OCI-LY7 (cell line): ENCODE data around the gene SMG6. TPM values are rescaled to one million over a fixed set of nuclear protein-coding genes. Genes with fewer than 3 reads are reported as not detected.

ENCODE experiments used
- BruUV-seq: library from RNA; stranded (reverse); fragments of 400-500 nt; replicated peaks from 2 replicates; lab custom pipeline; 2021; lab: Mats Ljungman, UMichigan
- CTCF ChIA-PET: fragments of 300-600 bp; sonication (Branson Sonifier 250); formaldehyde crosslinking; loops from one replicate; lab custom pipeline; 2022; ENCODE audit warnings: antibody characterized with exemption; ENCODE audit not compliant: unreplicated experiment; lab: Charles Lee
- POLR2A ChIA-PET: fragments of 300-600 bp; sonication (Branson Sonifier 250); formaldehyde crosslinking; loops from one replicate; lab custom pipeline; 2022; ENCODE audit warnings: antibody characterized with exemption; lab: Charles Lee
- DNase-seq: peaks from one replicate; pipeline ENCODE4 v3.0.0-alpha.2; 2015; ENCODE audit warnings: low spot score
- H2AFZ ChIP-seq: fragments of 200-600 bp; sonication (generic), shearing (Covaris generic); 2 replicates; pipeline ENCODE4 v1.6.1; 2014; ENCODE audit warnings: mild to moderate bottlenecking, antibody characterized with exemption, low read length, moderate library complexity
- H3K27ac ChIP-seq: fragments of 200-600 bp; sonication (generic); 2 replicates; pipeline ENCODE4 v1.5.1; 2014; ENCODE audit warnings: mixed run types, low read depth, mild to moderate bottlenecking, moderate library complexity, low read length, inconsistent platforms; ENCODE audit not compliant: poor library complexity, severe bottlenecking
- H3K36me3 ChIP-seq: fragments of 200-600 bp; sonication (generic); 2 replicates; pipeline ENCODE4 v1.6.1; 2014; ENCODE audit warnings: mild to moderate bottlenecking, antibody characterized with exemption, low read length, moderate library complexity, mixed read lengths; ENCODE audit not compliant: insufficient read depth
- H3K4me1 ChIP-seq: fragments of 200-600 bp; sonication (generic); 2 replicates; pipeline ENCODE4 v1.5.1; 2014; ENCODE audit warnings: mild to moderate bottlenecking, low read length; ENCODE audit not compliant: insufficient read depth, poor library complexity, severe bottlenecking
- H3K4me2 ChIP-seq: fragments of 200-600 bp; sonication (generic); 2 replicates; pipeline ENCODE4 v1.6.1; 2014; ENCODE audit warnings: mild to moderate bottlenecking, low read length
- H3K4me3 ChIP-seq: fragments of 200-600 bp; sonication (generic); 2 replicates; pipeline ENCODE4 v1.5.1; 2014; ENCODE audit warnings: mild to moderate bottlenecking, low read depth, low read length; ENCODE audit not compliant: poor library complexity, severe bottlenecking
- H3K79me2 ChIP-seq: fragments of 200-600 bp; sonication (generic); 2 replicates; pipeline ENCODE4 v1.6.1; 2016; ENCODE audit warnings: low read depth, mild to moderate bottlenecking, low read length, moderate library complexity, mixed read lengths; ENCODE audit not compliant: insufficient read depth
- H3K9me2 ChIP-seq: fragments of 200-600 bp; sonication (generic); 2 replicates; pipeline ENCODE4 v1.6.1; 2016; ENCODE audit warnings: mild to moderate bottlenecking, low read length, mixed read lengths; ENCODE audit not compliant: insufficient read depth
- H3K9me3 ChIP-seq: fragments of 200-600 bp; sonication (generic); 2 replicates; pipeline ENCODE4 v1.6.1; 2014; ENCODE audit warnings: mild to moderate bottlenecking, mixed run types, low read length, mixed read lengths
- H4K20me1 ChIP-seq: fragments of 200-600 bp; sonication (generic); 2 replicates; pipeline ENCODE4 v1.6.1; 2014; ENCODE audit warnings: mild to moderate bottlenecking, antibody characterized with exemption, low read length, moderate library complexity, mixed read lengths; ENCODE audit not compliant: insufficient read depth
- CTCF ChIP-seq: fragments of 200-600 bp; sonication (generic); conservative IDR thresholded peaks from 2 replicates; pipeline ENCODE4 v1.5.1; 2014; ENCODE audit warnings: mild to moderate bottlenecking, antibody characterized with exemption, low read length, moderate library complexity, mixed read lengths
- EZH2phosphoT487 ChIP-seq: fragments of 200-600 bp; sonication (generic); IDR thresholded peaks from 2 replicates; pipeline ENCODE4 v1.6.1; 2018; ENCODE audit warnings: low read depth, borderline replicate concordance, mild to moderate bottlenecking, mixed run types, antibody characterized with exemption, low read length, moderate library complexity, mixed read lengths
- intact Hi-C: fragments of 100-400 bp; cut with micrococcal nuclease; formaldehyde crosslinking; loops from one replicate; pipeline ENCODE4 v1.10.0; 2022; ENCODE audit not compliant: unreplicated experiment
- total RNA-seq, 2 experiments: library from RNA; depleted of rRNA in 1 of 2; stranded (reverse); fragments of >200 nt in 1 of 2; shearing (Covaris generic) in 1 of 2; gene quantifications; 2 replicates each; pipeline ENCODE4 v1.2.3, GENCODE V29; 2014 to 2022

Gene SMG6
- total RNA-seq, 2 experiments from 2014 or later, result 12.5 to 17.8 TPM

GRCh38 chr17:2054262-2054511 is 249.4 kb downstream of the SMG6 start:
- peak overlapping the region; percentile 1; the same call in 1 of the 2 replicates for H2AFZ ChIP-seq
- no peaks in the 10 kb centered on the region for H3K9me3 ChIP-seq
- TF ChIP-seq CTCF (no peak), EZH2phosphoT487 (no peak)
- no peak overlapping the region for H3K27ac ChIP-seq
- POLR2A ChIA-PET, result no interaction called here
- peaks cover 38% of the 10 kb centered on the region for H3K4me1 ChIP-seq
- H3K36me3 ChIP-seq, result no peaks in the 10 kb centered on the region
- H3K79me2 ChIP-seq, result no peaks in the 10 kb centered on the region
- intact Hi-C loops, result loop anchor here (5.0 kb wide), 1 partner anchor 283 kb away; the partner anchor contains the start of genes SGSM2 and TSR1
- no peak for DNase-seq
- BruUV-seq, result no TSS peak
- peak overlapping the region; percentile 68 for H3K4me3 ChIP-seq
- no peaks in the 10 kb centered on the region for H4K20me1 ChIP-seq
- H3K4me2 ChIP-seq, result peak overlapping the region; percentile 80
- CTCF ChIA-PET, result interaction anchor here (0.6 to 2.0 kb wide), 6 partner anchors 10 to 191 kb away, joined by 3 to 9 read pairs (median 3); no protein-coding TSS in a partner anchor
- no peaks in the 10 kb centered on the region for H3K9me2 ChIP-seq

DNA sequence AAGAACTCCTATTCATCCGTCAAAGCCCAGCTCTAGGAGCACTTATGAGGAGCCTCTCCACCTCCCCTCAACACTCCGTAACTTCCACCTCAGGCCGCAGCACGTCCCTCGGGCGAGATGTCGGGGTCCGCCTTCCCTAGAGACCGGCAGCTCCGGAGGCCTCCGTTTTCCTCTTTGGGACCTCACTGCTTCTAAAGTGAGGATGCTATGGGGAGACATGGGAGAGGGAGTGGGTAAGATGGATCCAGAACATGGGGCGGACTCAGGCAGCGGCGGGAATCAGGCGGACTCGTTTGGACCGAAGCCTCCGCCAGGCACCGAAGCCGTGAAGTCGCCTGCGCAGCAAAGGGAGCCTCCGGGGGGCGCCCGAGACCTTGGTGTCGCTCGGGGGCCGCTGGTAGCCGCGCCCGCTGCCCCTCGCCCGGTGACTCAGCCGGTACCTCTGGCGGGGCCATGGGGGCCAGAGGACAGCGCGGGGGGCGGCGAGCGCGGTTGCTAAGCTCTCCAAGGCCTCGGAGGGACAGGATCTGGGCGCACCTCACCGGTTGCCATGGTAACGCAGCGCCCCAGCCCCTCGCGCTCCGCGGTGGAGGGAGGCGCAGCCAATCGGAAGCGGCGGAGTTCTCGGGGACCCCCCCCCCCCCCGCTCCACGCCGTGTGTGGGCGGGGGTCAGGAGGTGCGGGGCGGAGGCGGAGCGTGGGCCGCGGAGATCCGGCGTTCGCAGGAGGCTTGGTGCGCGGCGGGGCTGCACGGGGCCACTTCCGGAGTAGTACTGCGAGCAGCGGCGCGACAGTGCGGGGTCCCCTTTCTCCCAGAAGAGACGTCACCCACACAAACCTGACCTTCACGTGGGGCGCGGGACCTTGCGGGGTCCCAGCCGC is 250.0 kb downstream of the SMG6 start:
- CTCF ChIA-PET, result interaction anchor here (0.6 kb wide), 3 partner anchors 10 to 270 kb away, joined by 3 read pairs; no protein-coding TSS in a partner anchor
- Histone ChIP-seq H3K4me1 (peaks cover 32% of the 10 kb centered on the region), H4K20me1 (no peaks in the 10 kb centered on the region), H3K79me2 (no peaks in the 10 kb centered on the region), H3K4me2 (peak overlapping the region; percentile 80), H3K36me3 (no peaks in the 10 kb centered on the region), H3K9me2 (no peaks in the 10 kb centered on the region), H3K4me3 (peak overlapping the region; percentile 68), H2AFZ (peak overlapping the region; percentile 1; the same call in 1 of the 2 replicates), H3K27ac (no peak overlapping the region), H3K9me3 (no peaks in the 10 kb centered on the region)
- no TSS peak for BruUV-seq
- POLR2A ChIA-PET, result interaction anchor here (0.7 kb wide), 1 partner anchor 10 kb away, joined by 5 read pairs; no protein-coding TSS in a partner anchor
- peak; percentile 85; the same call in 1 of the 2 replicates for TF ChIP-seq EZH2phosphoT487
- TF ChIP-seq CTCF, result peak; percentile 88
- peak; percentile 77 for DNase-seq
- intact Hi-C loops, result loop anchor here (5.0 kb wide), 1 partner anchor 284 kb away; the partner anchor contains the start of genes SGSM2 and TSR1
